HCT116 (cell line): ENCODE results near the gene SLC16A12. TPM values are rescaled to one million over a fixed set of nuclear protein-coding genes. Genes with fewer than 3 reads are reported as not detected.

Experiments used
- ATAC-seq: fragments of 200-7000 bp; cut with Tn5 transposase; 2 replicates; pipeline ENCODE4 v1.9.1; 2020; ENCODE audit warnings: mild to moderate bottlenecking, moderate library complexity
- BruUV-seq: library from RNA; stranded (reverse); fragments of 400-500 nt; replicated peaks from 2 replicates; lab custom pipeline; 2021; lab: Mats Ljungman, UMichigan
- CTCF ChIA-PET: fragments of 300-600 bp; sonication (Branson Sonifier 250); formaldehyde crosslinking; loops from one replicate; lab custom pipeline; 2021; ENCODE audit warnings: antibody characterized with exemption; lab: Charles Lee
- POLR2A ChIA-PET: fragments of 300-600, 350-600 bp; sonication (Branson Sonifier 250); formaldehyde crosslinking; loops from one replicate; lab custom pipeline; 2021; ENCODE audit warnings: antibody characterized with exemption; lab: Charles Lee
- RAD21 ChIA-PET, 2 experiments: fragments of 300-600 bp; sonication (Branson Sonifier 250); formaldehyde crosslinking; loops; one replicate each; lab custom pipeline; 2023; ENCODE audit warnings: low total read pairs in 2 of 2; ENCODE audit not compliant: uncharacterized antibody in 2 of 2, unreplicated experiment in 2 of 2, low non-redundant PET in 1 of 2; lab: Charles Lee
- DNase-seq: peaks from one replicate; pipeline ENCODE4 v3.0.0-alpha.2; 2010; ENCODE audit warnings: low read depth, low spot score
- H2AFZ ChIP-seq: fragments of 200-600 bp; shearing (Covaris generic), sonication (generic); 2 replicates; pipeline ENCODE4 v1.6.1; 2017; ENCODE audit warnings: low read depth, mixed run types, mixed read lengths, antibody characterized with exemption, low read length; ENCODE audit not compliant: poor library complexity, severe bottlenecking
- H3K27ac ChIP-seq: 2 replicates; pipeline ENCODE4 v1.5.1; 2012; ENCODE audit warnings: low read depth, low read length
- H3K27me3 ChIP-seq: fragments of 200-600 bp; sonication (generic); 2 replicates; pipeline ENCODE4 v1.6.1; 2016; ENCODE audit warnings: mixed run types, low read length, mixed read lengths; ENCODE audit not compliant: insufficient read depth
- H3K36me3 ChIP-seq, 2 experiments: fragments of 200-500 bp in 1 of 2; fragments of 200-600 bp in 1 of 2; sonication (Bioruptor generic) in 1 of 2; sonication (generic) in 1 of 2; 2 replicates each; pipeline versions ENCODE4 v1.5.1 to v1.6.1; 2014 to 2016; ENCODE audit warnings: low read length in 2 of 2, inconsistent platforms in 1 of 2, mixed read lengths in 1 of 2, mixed run types in 1 of 2; ENCODE audit not compliant: insufficient read depth in 2 of 2, control insufficient read depth in 1 of 2
- H3K4me1 ChIP-seq, 2 experiments: fragments of 200-600 bp in 1 of 2; sonication (generic) in 1 of 2; 2 replicates each; pipeline versions ENCODE4 v1.5.1 to v1.6.1; 2012 to 2017; ENCODE audit warnings: low read length in 2 of 2, inconsistent platforms in 1 of 2, mild to moderate bottlenecking in 1 of 2, mixed read lengths in 1 of 2, mixed run types in 1 of 2, moderate library complexity in 1 of 2; ENCODE audit not compliant: insufficient read depth in 2 of 2, control insufficient read depth in 1 of 2
- H3K4me2 ChIP-seq: fragments of 200-600 bp; sonication (generic); 2 replicates; pipeline ENCODE4 v1.6.1; 2017; ENCODE audit warnings: mixed run types, low read length, mixed read lengths
- H3K4me3 ChIP-seq, 2 experiments: fragments of 200-600 bp in 1 of 2; sonication (generic) in 1 of 2; replicated peaks in 1 of 2; 2 replicates each; pipeline ENCODE4 v1.5.1; 2011 to 2016; ENCODE audit warnings: low read length in 2 of 2, control low read depth in 1 of 2, low read depth in 1 of 2, mild to moderate bottlenecking in 1 of 2, mixed read lengths in 1 of 2, mixed run types in 1 of 2
- H3K79me2 ChIP-seq: fragments of 200-600 bp; sonication (generic); 2 replicates; pipeline ENCODE4 v1.6.1; 2017; ENCODE audit warnings: mild to moderate bottlenecking, mixed run types, low read length, moderate library complexity, mixed read lengths; ENCODE audit not compliant: insufficient read depth
- H3K9ac ChIP-seq: fragments of 200-600 bp; sonication (generic); 2 replicates; pipeline ENCODE4 v1.6.1; 2016; ENCODE audit warnings: low read length, mixed read lengths
- H3K9me2 ChIP-seq: fragments of 200-600 bp; sonication (generic), shearing (Covaris generic); 2 replicates; pipeline ENCODE4 v1.6.1; 2017; ENCODE audit warnings: mixed run types, mild to moderate bottlenecking, moderate library complexity; ENCODE audit not compliant: insufficient read depth
- H3K9me3 ChIP-seq, 2 experiments: fragments of 200-500 bp in 1 of 2; fragments of 200-600 bp in 1 of 2; sonication (Bioruptor generic) in 1 of 2; sonication (generic) in 1 of 2; 2 replicates each; pipeline ENCODE4 v1.6.1; 2014 to 2017; ENCODE audit warnings: low read length in 2 of 2, mixed read lengths in 2 of 2, inconsistent platforms in 1 of 2, low read depth in 1 of 2, mild to moderate bottlenecking in 1 of 2, mixed run types in 1 of 2, moderate library complexity in 1 of 2; ENCODE audit not compliant: control insufficient read depth in 1 of 2, insufficient read depth in 1 of 2
- H4K20me1 ChIP-seq: fragments of 200-600 bp; sonication (generic), shearing (Covaris generic); 2 replicates; pipeline ENCODE4 v1.6.1; 2017; ENCODE audit warnings: mixed run types, mild to moderate bottlenecking, moderate library complexity; ENCODE audit not compliant: insufficient read depth
- POLR2A ChIP-seq: IDR thresholded peaks from 2 replicates; pipeline ENCODE4 v1.7.0; 2011; ENCODE audit warnings: borderline replicate concordance; ENCODE audit not compliant: insufficient read depth, insufficient read length; ENCODE audit errors: extremely low read depth
- SRF ChIP-seq: IDR thresholded peaks from 2 replicates; pipeline ENCODE4 v1.6.1; 2012; ENCODE audit warnings: low read depth
- TCF7L2 ChIP-seq: IDR thresholded peaks from 2 replicates; pipeline ENCODE4 v1.7.0; 2011; ENCODE audit warnings: borderline replicate concordance, inconsistent platforms; ENCODE audit not compliant: insufficient read depth, insufficient read length; ENCODE audit errors: extremely low read depth
- intact Hi-C: fragments of 100-400 bp; cut with micrococcal nuclease; formaldehyde crosslinking; loops from 2 replicates; pipeline ENCODE4 v1.10.0; 2022
- total RNA-seq: library from RNA; stranded (reverse); gene quantifications from one replicate; pipeline ENCODE4 v1.2.1, GENCODE V29; 2021; ENCODE audit not compliant: unreplicated experiment
- TF ChIP-seq, protein P1 (sequence below): IDR thresholded peaks from 2 replicates; pipeline ENCODE4 v1.6.1; 2011; ENCODE audit warnings: mild to moderate bottlenecking, low read length, moderate library complexity; ENCODE audit not compliant: insufficient replicate concordance; ENCODE audit errors: extremely low read depth
- TF ChIP-seq, protein P2 (sequence below), 3 experiments: fragments of 200-600 bp in 1 of 3; sonication (generic) in 1 of 3; IDR thresholded peaks in 2 of 3; conservative IDR thresholded peaks in 1 of 3; 2 replicates each; pipeline ENCODE4 v1.5.1; 2012 to 2017; ENCODE audit warnings: low read depth in 2 of 3, low read length in 2 of 3, antibody characterized with exemption in 1 of 3, borderline replicate concordance in 1 of 3, control low read depth in 1 of 3, mild to moderate bottlenecking in 1 of 3, mixed read lengths in 1 of 3, mixed run types in 1 of 3, moderate library complexity in 1 of 3; ENCODE audit not compliant: insufficient read depth in 1 of 3
- TF ChIP-seq, protein P3 (sequence below): IDR thresholded peaks from 2 replicates; pipeline ENCODE4 v1.6.1; 2012
- TF ChIP-seq, protein P4 (sequence below): IDR thresholded peaks from 2 replicates; pipeline ENCODE4 v1.6.1; 2012

The SLC16A12 gene
- total RNA-seq, 1 experiment from 2014 or later, result not detected

DNA sequence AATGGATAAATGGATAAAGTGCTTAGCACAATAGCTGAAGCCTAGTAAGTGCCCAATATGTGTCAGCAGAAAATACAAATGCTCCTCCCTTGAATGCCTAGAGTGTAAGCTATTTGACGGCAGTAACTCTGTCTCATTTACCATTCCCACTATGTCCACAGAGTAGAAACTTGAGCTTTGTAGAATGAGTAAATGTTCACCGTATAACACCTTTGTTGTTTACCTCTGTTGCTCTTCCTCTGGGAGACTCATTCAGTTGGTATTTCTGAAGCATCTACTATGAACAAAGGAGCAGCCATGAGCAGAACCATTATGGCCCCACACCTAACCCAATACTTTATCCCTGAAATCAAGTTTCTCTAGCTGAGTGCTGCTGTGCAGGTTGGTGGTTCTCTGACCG, 8.4 kb upstream of the SLC16A12 start:
- ChIA-PET CTCF (no interaction called here), RAD21 (no interaction called here), POLR2A (no interaction called here)
- no peak for DNase-seq
- Histone ChIP-seq H3K27ac (no peak overlapping the region), H3K27me3 (no peaks in the 10 kb centered on the region), H2AFZ (no peak overlapping the region), H4K20me1 (no peaks in the 10 kb centered on the region), H3K9me2 (no peaks in the 10 kb centered on the region), H3K36me3 (no peaks in the 10 kb centered on the region), H3K4me3 (no peak overlapping the region), H3K9ac (no peak overlapping the region), H3K79me2 (no peaks in the 10 kb centered on the region), H3K9me3 (no peaks in the 10 kb centered on the region), H3K4me2 (no peak overlapping the region), H3K4me1 (no peaks in the 10 kb centered on the region)
- intact Hi-C loops, result no loop called here
- TF ChIP-seq, protein P1, sequence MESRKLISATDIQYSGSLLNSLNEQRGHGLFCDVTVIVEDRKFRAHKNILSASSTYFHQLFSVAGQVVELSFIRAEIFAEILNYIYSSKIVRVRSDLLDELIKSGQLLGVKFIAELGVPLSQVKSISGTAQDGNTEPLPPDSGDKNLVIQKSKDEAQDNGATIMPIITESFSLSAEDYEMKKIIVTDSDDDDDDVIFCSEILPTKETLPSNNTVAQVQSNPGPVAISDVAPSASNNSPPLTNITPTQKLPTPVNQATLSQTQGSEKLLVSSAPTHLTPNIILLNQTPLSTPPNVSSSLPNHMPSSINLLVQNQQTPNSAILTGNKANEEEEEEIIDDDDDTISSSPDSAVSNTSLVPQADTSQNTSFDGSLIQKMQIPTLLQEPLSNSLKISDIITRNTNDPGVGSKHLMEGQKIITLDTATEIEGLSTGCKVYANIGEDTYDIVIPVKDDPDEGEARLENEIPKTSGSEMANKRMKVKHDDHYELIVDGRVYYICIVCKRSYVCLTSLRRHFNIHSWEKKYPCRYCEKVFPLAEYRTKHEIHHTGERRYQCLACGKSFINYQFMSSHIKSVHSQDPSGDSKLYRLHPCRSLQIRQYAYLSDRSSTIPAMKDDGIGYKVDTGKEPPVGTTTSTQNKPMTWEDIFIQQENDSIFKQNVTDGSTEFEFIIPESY, result no peak
- no peak for TF ChIP-seq POLR2A
- TF ChIP-seq, protein P2, sequence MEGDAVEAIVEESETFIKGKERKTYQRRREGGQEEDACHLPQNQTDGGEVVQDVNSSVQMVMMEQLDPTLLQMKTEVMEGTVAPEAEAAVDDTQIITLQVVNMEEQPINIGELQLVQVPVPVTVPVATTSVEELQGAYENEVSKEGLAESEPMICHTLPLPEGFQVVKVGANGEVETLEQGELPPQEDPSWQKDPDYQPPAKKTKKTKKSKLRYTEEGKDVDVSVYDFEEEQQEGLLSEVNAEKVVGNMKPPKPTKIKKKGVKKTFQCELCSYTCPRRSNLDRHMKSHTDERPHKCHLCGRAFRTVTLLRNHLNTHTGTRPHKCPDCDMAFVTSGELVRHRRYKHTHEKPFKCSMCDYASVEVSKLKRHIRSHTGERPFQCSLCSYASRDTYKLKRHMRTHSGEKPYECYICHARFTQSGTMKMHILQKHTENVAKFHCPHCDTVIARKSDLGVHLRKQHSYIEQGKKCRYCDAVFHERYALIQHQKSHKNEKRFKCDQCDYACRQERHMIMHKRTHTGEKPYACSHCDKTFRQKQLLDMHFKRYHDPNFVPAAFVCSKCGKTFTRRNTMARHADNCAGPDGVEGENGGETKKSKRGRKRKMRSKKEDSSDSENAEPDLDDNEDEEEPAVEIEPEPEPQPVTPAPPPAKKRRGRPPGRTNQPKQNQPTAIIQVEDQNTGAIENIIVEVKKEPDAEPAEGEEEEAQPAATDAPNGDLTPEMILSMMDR (IDR thresholded peaks at IDR 0.05 in 2 of 3, conservative IDR thresholded peaks at IDR 0.05 in 1 of 3; ENCODE audit: borderline replicate concordance in 1 of 3, insufficient read depth in 1 of 3, low read depth in 2 of 3, low read length in 2 of 3), result no peak
- no TSS peak for BruUV-seq
- no peak for ATAC-seq

DNA sequence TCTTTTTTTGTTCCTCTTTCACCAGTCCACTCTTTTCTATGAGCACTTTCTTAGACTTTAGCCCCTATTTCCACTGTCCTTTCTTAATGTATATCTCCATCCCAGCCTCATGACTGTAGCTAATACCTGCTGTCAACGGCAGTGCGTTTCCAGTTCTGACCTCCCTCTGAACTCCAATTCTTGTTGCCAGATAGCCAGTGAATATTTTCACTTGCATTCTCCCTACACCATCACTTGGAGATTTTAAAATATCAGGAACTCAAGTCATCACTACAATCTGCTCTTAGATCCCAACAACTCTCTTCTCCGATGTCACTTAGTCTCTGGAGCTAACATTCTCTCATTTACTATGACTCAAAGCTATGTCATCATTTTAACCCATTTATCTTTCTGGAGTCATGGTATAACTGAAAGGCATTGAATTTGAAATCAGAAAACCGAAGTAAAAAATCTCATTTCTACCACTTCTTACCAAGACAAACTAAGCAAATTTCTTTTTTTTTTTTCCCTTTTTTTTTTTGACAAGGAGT, 5.1 kb upstream of the SLC16A12 start:
- ChIA-PET POLR2A (no interaction called here), CTCF (no interaction called here), RAD21 (no interaction called here)
- no peaks in the 10 kb centered on the region for H3K9me3 ChIP-seq
- H3K4me3 ChIP-seq, result no peak overlapping the region
- H3K27me3 ChIP-seq, result no peaks in the 10 kb centered on the region
- no peaks in the 10 kb centered on the region for H3K9me2 ChIP-seq
- H3K4me2 ChIP-seq, result no peak overlapping the region
- ATAC-seq (no peak), DNase-seq (no peak)
- H3K9ac ChIP-seq, result no peak overlapping the region
- H2AFZ ChIP-seq, result no peak overlapping the region
- H3K36me3 ChIP-seq, result no peaks in the 10 kb centered on the region
- H4K20me1 ChIP-seq, result no peaks in the 10 kb centered on the region
- BruUV-seq, result no TSS peak
- no peaks in the 10 kb centered on the region for H3K79me2 ChIP-seq
- intact Hi-C loops, result no loop called here
- no peaks in the 10 kb centered on the region for H3K4me1 ChIP-seq
- no peak overlapping the region for H3K27ac ChIP-seq
- TF ChIP-seq TCF7L2 (no peak), SRF (no peak)
- TF ChIP-seq, protein P3, sequence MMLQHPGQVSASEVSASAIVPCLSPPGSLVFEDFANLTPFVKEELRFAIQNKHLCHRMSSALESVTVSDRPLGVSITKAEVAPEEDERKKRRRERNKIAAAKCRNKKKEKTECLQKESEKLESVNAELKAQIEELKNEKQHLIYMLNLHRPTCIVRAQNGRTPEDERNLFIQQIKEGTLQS, result no peak
- TF ChIP-seq, protein P4, sequence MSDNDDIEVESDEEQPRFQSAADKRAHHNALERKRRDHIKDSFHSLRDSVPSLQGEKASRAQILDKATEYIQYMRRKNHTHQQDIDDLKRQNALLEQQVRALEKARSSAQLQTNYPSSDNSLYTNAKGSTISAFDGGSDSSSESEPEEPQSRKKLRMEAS, result no peak
- TF ChIP-seq, protein P2 (IDR thresholded peaks at IDR 0.05 in 2 of 3, conservative IDR thresholded peaks at IDR 0.05 in 1 of 3; ENCODE audit: borderline replicate concordance in 1 of 3, insufficient read depth in 1 of 3, low read depth in 2 of 3, low read length in 2 of 3), result no peak
